Activated CD8-positive, alpha-beta memory T cell treated with anti-CD3 and anti-CD28 coated beads for 48 hours (primary cell): Measurements from ENCODE around the gene DELE1.
"Not testable (repeated sequence)": the region's sequence is repeated elsewhere in the genome, so short reads cannot be mapped to it uniquely, and the experiment has no call there.

Source experiments
- DNase-seq, 3 experiments: peaks; one replicate each; pipeline ENCODE4 v3.0.0-alpha.2; 2020; ENCODE audit warnings: low read depth in 2 of 3, low spot score in 2 of 3

Gene DELE1

DNA sequence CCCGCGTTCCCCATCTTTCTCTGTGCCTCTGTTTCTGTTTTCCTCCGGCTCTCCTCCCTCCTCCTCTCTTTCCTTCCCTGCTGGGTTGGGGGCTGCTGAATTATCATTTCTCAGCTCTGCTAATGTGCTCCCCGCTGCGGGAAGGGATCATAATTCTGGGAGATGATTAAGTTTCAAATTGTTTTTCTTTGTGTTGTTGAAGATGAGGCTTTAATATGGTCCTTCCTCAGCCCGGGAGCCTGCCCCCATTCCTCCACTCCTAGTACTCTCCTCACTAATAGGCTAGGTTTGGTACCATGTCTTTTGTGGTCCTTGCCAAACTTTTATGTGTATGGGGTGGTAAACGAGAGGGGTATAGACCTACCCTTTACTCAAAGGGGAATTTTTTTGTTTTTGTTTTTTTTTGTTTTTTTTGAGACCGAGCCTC is 39.8 kb upstream of the DELE1 start:
- no peak for DNase-seq

DNA sequence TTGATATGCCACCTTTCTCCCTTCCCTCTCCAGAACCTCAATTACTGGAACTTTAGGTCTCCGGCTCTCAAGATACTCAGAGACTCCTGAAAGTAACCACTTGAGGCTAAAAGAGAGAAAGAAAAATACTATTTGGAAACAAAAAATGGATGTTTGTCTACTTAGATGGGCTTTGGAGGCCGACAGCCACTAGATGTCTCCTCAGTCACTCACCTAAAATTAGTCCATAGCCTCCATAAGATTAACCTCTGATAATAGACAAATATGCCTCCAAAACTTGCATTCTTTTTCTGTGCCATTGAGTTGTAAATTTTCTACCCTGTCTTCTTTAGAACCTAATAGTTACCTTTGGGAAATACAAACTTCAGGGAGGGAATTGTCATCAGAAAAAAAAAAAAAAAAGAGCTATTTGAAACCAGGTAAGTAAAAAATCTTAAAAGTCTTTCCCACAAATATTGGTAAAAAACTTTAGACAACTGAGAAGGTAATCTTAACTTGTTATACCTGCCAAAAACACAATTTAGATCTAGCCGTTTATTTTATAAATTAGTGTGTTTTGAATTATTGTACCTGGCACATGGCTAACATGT is 34.3 kb upstream of the DELE1 start:
- no peak for DNase-seq

DNA sequence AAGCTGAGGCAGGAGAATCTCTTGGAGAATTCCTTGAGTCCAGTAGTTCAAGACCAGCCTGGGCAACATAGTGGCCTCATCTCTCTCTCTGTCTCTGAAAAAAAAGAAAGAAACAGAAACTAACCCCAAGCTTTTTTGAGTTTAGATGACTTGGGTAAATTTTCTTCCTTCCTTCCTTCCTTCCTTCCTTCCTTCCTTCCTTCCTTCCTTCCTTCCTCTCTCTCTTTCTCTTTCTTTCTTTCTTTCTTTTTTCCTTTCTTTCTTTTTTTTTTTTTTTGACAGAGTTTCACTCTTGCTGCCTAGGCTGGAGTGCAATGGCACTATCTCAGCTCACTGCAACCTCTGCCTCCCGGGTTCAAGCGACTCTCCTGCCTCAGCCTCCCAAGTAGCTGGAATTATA is 33.2 kb upstream of the DELE1 start:
- not testable (repeated sequence) for DNase-seq

DNA sequence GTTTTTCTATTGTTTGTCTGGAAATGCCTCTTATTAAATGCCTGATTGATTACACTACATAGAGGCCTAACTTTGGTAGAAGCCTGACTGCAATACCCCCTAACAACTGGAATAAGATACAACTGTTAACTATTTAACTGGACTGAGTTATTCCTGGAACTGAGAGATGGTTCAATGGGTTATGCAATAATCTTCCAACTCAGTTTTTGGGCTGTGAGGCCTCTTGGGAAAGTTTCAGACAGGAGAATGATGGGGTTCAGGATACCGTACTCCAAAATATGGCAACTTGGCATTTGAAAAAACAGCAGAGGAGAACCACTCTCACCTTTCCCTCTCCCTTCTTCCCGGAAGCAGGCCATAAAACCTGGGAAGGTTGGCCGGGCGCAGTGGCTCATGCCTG is 26.2 kb upstream of the DELE1 start:
- DNase-seq = no peak

DNA sequence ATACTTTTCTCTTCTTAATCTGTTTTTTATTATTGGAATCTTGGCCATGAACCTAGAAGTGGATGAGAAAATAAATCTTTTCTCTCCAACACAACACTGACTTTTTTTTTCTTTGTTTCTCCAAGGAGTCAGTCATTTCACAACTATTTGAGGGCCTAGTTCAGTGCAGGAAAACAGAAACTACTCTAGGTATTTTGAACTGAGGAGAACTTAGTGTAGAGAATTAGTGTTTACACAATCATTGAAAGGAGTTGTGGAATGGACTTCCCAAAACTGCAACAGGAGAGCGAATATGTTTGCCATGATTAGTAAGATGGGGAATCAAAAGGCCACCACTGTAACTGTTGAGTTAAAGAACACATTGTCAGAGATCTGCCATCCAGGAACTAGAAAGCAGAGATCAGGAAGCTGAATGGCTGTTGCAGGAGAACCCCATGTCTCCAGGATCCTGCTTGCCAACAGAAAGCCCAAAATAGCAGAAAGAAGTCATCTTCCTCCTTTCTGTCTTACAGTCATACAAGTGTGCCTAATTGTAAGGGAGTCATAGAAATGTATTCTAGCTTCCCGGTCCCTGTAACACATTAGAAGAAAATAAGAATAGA is 25.1 kb upstream of the DELE1 start:
- no peak for DNase-seq

DNA sequence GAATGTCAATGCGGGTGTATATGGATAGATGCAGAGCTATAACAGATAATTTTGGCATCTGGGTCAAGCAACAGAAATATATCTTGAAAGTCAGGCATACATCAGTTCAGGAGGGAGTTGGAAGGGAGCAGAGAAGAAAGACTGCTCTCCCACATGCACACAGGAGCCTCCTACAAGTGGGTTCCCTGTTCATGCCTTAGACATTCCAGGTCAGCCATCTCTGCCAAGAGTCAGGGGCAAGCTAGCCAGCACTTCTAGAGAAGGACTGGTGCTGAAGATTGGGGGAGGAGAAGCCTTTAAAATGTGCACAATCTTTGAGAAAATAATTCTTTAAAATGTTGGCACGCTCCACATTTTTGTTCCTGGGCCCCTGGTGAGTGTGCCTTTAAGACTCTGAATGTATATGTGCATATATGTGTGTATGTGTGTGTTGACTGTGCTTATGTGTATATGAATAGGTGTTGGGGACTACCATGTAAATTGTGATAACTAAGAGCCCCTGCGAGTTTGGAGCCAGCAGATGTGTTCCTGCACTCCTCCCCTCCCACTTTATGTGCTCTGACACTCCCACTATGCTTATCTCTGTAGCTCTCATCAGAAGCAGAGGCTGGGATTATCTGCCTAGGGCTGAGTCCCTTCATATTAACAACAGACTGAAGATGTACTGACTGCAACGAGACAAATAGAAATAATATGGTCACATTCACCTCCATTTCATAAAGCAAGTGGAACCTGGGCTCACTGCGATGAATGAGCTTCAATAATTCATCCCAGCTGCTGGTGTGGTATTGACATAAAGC is 21.5 kb upstream of the DELE1 start:
- DNase-seq = no peak

DNA sequence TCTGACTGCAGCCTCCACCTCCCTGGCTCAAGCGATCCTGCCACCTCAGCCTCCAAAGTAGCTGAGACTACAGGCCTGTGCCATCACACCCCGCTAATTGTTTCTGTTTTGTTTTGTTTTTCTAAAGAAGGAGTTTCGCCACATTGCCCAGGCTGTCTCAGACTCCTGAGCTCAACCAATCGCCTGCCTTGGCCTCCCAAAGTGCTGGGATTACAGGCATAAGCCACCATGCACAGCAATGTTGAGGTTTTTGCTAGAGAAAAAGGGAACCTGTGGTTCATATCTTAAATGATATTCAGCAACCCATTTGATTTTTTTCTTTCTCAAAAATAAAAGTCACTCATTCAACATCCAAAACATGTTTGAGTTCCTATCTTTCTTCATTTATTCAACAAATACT is 20.4 kb upstream of the DELE1 start:
- DNase-seq = no peak

DNA sequence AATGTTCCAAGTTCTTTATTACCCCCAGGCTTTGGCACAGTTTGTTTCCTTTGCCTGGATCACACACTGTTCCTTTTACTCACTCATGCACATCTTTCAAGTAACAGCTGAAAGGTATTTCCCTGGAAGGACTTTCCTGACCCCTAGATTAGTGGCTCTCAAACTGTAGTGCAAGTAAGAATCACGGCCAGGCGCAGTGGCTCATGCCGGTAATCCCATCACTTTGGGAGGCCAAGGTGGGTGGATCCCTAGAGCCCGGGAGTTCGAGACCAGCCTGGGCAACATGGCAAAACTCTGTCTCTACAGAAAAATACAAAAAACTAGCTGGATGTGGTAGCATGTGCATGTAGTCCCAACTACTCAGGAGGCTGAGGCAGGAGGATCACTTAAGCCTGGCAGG is 19.1 kb upstream of the DELE1 start:
- no peak for DNase-seq

DNA sequence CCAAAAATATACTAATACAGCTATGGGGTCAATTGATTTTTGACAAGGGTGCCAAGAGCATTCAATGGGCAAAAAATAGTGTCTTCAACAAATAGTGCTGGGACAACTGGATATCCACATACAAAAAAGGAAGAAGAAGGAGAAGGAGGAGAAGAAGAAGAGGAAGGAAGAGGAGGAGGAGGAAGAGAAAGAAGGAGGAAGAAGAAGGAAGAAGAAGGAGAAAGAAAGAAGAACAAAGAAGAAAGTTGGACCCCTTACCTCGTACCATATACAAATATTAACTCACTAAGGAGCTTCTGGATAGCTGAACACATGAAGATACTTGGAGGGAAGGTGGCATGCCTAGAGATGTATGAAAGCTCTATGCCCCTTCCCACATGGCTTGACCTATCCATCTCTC is 17.2 kb upstream of the DELE1 start:
- DNase-seq = no peak

DNA sequence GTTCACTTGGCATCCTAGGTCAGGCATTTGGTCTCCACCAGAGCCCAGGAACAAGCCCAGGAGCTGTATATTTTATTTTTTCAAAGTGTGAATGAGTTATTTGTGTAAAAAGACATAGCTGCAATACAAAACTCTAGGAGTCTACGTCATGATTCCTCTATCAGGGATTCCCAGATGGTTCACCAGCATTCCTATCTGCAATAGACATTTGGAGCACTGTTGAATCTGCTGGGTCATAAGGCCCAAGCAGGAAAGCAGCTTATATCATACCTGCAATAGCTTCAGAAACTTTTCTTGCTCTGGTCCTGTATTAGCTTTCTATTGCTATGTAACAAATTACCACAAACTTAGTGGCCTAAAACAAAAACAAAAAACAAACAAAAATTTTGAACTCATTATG is 16.7 kb upstream of the DELE1 start:
- DNase-seq = no peak

DNA sequence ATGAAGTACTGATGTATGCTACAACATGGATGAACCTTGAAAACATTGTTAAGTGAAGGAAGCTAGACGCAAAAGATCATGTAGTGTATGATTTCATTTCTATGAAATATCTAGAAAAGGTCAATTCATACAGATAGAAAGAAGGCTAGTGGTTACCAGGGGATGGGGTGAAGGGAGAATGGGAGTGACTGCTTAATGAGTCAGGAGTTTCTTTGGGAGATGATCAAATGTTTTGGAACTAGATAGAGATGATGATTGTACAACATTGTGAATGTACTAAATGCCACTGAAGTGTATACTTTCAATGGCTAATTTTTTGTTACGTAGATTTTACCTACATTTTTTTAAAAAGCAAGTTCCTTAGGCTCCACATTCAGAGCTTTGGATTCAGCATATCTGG is 14.9 kb upstream of the DELE1 start:
- DNase-seq = no peak

DNA sequence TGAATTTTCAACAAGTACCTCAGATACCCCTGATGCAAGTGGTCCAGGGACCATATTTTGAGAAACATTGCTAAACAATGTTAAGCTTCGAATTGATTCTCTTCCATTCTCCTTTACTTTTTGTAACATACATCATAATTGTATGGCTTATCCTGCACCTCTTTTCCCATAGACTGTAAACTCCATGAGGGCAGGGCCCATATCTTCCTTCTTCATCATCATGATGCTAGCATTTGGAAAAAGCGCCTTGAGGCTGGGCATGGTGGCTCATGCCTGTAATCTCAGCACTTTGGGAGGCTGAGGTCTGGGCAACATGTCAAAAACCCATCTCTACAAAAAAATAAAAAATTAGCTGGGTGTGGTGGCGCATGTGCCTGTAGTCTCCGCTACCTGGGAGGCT is 14.5 kb upstream of the DELE1 start:
- no peak for DNase-seq

DNA sequence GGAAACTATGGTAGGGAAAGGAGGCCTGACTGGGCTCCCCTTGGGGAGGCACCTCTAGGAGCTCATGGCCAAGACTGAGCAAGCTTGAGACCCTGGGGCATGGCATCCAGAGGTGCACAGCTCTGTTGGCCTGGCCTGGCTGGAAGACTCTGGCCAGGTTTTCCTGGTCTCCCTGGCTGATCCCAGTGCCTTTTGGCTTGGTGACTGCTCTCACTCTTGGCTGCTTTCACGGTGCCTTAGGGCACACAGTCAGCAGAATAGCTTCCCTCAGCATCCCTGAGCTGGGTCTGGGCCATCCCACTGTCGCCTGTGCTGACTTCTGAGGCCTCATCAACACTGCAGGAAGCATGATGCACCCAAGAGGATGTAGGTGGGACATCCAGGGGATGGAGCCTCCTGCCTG is 13.4 kb upstream of the DELE1 start:
- DNase-seq = no peak

DNA sequence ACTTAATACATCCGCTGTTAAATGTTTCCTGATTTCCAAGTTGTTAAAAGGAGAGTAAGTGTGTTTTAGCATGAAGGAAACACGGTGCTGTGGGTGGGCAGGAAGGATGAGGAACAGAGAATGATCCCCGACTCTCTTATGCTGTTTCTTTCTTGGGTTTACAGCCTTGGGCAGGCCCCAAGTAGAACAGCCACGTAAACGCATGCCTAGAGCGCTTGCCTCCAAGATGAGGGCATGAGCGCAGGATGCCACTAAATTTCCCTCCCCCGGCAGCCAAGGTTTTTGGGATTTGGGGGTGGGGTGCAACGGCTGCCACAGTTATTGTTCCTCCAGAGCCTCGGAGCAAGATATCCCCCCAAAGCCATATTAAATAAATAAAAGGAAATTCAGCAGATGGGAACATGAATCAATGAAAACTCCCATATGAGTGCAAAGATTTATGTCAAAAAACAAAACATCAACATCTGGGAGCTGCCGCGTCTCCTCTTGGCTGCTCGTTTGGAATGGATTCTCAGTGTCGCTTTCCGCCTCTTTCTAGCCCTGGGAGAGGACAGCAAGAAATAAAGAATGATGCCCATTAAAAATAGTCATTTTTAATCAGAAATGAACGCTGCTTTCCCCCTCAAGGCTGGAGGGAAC is 10.0 kb upstream of the DELE1 start:
- no peak for DNase-seq

DNA sequence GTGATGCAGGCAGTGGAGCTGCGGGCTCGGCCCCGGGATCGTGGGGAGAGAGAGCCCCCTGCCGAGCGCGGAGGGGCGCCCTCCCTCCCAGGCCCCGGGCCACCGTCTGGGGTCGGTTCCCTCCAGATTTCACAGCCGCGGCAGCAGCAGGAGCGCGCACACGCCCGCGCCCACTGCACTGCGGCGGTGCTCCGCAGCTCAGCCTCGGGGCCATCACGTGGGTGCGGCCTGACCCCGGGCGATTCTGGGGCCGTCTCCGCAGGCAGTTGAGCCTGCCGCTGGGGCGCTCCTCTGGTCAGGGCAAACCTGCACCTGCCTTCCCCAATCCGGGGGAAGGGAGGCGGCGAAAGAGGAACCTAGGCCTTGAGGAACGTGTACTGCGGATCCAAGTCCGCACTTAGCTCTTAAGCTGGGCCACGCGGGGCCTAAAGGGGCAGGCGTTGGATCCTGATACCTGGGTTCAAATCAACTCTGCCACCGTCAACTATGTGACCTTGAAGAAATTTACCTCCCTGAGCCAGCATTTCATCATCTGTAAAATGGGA is 9.4 kb upstream of the DELE1 start:
- no peak for DNase-seq

DNA sequence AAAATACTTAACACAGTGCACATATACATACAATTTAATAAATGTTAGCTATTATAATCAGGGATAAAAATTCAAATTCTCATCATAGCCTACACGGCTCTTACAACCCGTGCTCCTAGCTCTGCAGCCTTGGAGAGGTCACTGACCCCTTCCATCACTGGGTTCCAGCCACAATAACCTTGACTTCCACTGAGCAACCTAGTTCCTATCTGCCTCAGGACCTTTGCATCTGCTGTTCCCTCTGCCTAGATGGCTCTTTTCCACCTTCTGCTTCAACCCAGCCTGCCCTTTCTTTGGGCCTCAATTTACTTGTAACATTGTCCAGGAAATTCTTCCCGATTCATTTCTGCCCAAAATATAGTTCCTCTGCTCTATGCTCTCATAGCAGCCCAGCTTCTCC is 8.9 kb upstream of the DELE1 start:
- DNase-seq = no peak

DNA sequence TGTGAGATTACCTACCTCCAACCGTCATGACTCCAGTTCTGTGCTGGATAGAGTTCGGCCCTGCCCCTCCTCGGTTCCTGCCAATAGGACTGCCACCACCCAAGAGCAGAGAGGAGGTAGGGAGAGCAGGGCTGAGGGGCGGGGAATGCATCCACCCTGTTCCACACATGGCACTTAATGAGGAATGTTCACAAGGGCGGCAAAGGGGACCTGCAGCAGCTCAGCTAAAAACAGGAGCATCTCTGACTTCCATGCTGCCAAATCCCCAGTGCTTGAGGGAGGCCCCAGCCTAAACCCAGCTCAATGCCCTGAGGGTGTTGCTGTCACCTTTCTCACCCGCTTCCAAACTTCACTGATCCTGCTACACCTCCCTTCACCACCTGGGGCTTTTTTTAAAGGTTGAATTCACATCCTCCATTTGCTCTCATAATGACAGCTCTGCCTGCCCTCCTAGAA is 7.8 kb upstream of the DELE1 start:
- DNase-seq = no peak

DNA sequence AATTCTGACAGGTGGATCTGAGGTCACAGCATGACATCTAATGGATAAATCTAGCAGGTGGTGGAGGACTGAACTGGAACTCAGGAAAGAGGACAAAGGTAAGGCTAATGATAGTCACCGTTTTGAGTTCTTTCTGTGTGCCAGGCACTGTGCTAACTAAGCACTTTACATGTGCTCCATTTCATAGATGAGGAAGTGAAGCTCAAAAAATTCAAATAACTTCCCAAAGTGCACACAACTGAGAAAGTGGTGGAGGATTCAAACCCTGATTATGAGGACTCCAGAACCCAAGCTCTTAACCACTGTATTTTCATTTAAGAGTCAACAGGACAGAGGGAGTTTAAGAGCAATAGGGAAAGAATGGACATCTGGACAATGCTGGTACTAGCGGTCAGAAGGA is 7.1 kb upstream of the DELE1 start:
- no peak for DNase-seq

DNA sequence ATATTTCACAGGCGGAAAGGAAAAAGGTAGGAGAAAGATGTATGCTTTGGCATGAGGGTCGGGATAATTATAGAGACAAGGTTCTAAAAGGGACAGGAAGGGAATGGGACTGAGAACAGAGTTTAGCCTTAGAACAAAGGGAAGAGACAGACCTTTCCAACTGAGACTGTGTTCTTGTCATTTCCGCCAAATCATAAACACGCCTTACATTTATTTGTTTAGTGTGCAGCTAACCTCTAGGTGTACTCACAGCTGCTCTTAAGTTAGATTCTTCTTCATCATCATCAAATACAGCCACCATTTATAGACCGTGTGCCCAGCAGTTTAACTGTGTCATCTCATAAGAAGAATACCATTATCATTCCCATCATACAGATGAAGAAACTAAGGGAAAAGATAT is 5.9 kb upstream of the DELE1 start:
- DNase-seq = no peak

DNA sequence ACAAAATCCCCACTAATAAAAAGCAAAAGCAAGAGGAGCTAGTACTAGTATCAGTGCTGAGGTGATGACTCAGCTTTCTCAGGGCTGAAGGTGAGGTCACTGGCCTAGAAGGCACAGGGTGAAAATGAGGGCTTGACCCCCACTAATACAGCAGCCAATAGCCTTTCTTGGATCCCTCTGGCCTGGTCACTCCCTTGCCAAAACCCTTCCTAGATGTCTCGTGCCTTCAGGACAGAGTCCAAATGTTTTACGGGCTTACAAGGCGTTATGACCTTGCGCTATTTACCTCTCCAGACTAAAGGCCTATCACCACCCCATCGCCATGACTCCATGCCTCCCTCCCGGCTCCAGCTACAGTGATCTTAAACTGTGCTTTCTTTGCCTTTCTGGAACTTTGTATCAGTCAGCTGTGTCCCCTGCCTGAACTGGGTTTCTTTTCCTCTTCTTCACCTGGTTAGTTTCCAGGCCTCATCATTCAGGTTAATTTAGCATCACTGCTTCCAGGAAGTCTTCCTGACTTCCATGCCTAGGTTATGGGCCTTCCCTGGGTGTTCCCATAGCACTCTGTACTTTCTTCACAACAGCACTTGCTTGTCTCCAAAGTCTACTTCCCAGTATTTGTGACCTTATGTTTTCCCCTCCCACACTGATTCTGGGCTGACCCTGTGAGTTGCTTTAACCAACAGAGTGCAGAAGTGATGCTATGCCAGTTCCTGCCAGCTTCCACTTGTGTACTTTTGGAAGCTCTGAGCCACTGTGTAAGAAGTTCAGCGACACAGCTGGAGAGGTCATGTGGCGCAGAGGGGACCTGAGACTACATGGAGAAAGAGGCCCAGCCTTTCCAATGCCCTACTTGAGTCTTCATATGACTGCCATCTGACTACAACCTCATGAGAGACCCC is 4.2 kb upstream of the DELE1 start:
- DNase-seq = no peak

DNA sequence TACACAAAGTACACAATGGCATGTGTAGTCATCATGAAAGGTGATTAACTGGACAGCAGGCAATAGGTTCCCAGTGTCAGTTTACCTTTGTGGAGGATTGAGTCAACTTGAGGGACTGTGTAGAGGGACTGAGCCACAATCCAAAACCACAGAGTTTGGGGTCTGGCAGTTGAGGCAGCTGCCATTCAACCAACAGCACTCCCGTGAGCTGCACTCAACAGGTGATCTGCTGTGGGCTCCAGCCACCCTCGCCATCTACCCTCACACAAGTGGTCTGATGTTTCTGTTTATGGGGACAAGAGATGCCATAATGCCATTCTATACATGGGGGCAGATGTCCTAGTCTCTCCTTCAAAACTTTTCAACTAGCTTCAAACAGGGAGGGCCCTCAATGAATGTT is 2.9 kb upstream of the DELE1 start:
- no peak for DNase-seq
